Panc1 (cell line): ENCODE measurements around the gene RNF224. TPM values are rescaled to one million over a fixed set of nuclear protein-coding genes. Genes with fewer than 3 reads are reported as not detected.
A peak's percentile ranks its signal among the peaks of the same experiment; 100 is the strongest.

Experiments
- ATAC-seq: fragments of 200-7000 bp; cut with Tn5 transposase; 2 replicates; pipeline ENCODE4 v1.9.1; 2020; ENCODE audit warnings: mild to moderate bottlenecking, moderate library complexity
- BruUV-seq: library from RNA; stranded (reverse); fragments of 400-500 nt; replicated peaks from 2 replicates; lab custom pipeline; 2021; lab: Mats Ljungman, UMichigan
- CTCF ChIA-PET: fragments of 300-600 bp; sonication (Branson Sonifier 250); formaldehyde crosslinking; loops from one replicate; lab custom pipeline; 2022; ENCODE audit warnings: antibody characterized with exemption; lab: Charles Lee
- POLR2A ChIA-PET: fragments of 300-600 bp; sonication (Branson Sonifier 250); formaldehyde crosslinking; loops from one replicate; lab custom pipeline; 2022; ENCODE audit warnings: antibody characterized with exemption; lab: Charles Lee
- DNase-seq: peaks from one replicate; pipeline ENCODE4 v3.0.0-alpha.2; 2010; ENCODE audit warnings: low read depth, low spot score
- H3K27ac ChIP-seq: 2 replicates; pipeline ENCODE4 v1.5.1; 2011; ENCODE audit warnings: mild to moderate bottlenecking, low read length, inconsistent platforms
- H3K27me3 ChIP-seq: fragments of 200-500 bp; sonication (Bioruptor generic); 2 replicates; pipeline ENCODE4 v1.6.0; 2014; ENCODE audit warnings: low read length, inconsistent platforms; ENCODE audit not compliant: control insufficient read depth, insufficient read depth
- H3K36me3 ChIP-seq: fragments of 200-500 bp; sonication (Bioruptor generic); 2 replicates; pipeline ENCODE4 v1.5.1; 2014; ENCODE audit warnings: inconsistent platforms, mild to moderate bottlenecking, low read length, moderate library complexity; ENCODE audit not compliant: control insufficient read depth, insufficient read depth
- H3K4me1 ChIP-seq: 2 replicates; pipeline ENCODE4 v1.5.1; 2011; ENCODE audit warnings: inconsistent platforms, mild to moderate bottlenecking, low read length, moderate library complexity; ENCODE audit not compliant: control insufficient read depth, insufficient read depth
- H3K4me3 ChIP-seq, 2 experiments: 2 replicates each; pipeline ENCODE4 v1.5.1; 2011 to 2012; ENCODE audit warnings: low read depth in 2 of 2, low read length in 2 of 2, mild to moderate bottlenecking in 2 of 2, inconsistent platforms in 1 of 2, moderate library complexity in 1 of 2
- H3K9me3 ChIP-seq: fragments of 200-500 bp; sonication (Bioruptor generic); 2 replicates; pipeline ENCODE4 v1.5.1; 2014; ENCODE audit warnings: low read depth, mild to moderate bottlenecking, inconsistent platforms, low read length, moderate library complexity; ENCODE audit not compliant: control insufficient read depth, insufficient read depth
- POLR2AphosphoS5 ChIP-seq: IDR thresholded peaks from 2 replicates; pipeline ENCODE4 v1.6.1; 2012; ENCODE audit warnings: mild to moderate bottlenecking, low read depth, low read length, moderate library complexity
- SIN3A ChIP-seq: IDR thresholded peaks from 2 replicates; pipeline ENCODE4 v1.6.1; 2012; ENCODE audit warnings: low read depth, mild to moderate bottlenecking, low read length, moderate library complexity, borderline replicate concordance; ENCODE audit not compliant: insufficient read depth
- TCF7L2 ChIP-seq: IDR thresholded peaks from 2 replicates; pipeline ENCODE4 v1.6.1; 2011; ENCODE audit warnings: mild to moderate bottlenecking, low read depth, low read length, inconsistent platforms
- in situ Hi-C: cut with HindIII; loops from 2 replicates; pipeline ENCODE4 v1.10.0; 2016; ENCODE audit warnings: low sequenced_read_pairs, low pct_unique_long_range_greater_than_20kb
- intact Hi-C: fragments of 100-400 bp; cut with micrococcal nuclease; formaldehyde crosslinking; loops from one replicate; pipeline ENCODE4 v1.10.0; 2022; ENCODE audit not compliant: unreplicated experiment
- total RNA-seq: library from RNA; stranded (reverse); gene quantifications from one replicate; pipeline ENCODE4 v1.2.1, GENCODE V29; 2021; ENCODE audit not compliant: unreplicated experiment
- TF ChIP-seq, protein P1 (sequence below), 2 experiments: IDR thresholded peaks; 2 replicates each; pipeline ENCODE4 v1.6.1; 2011 to 2012; ENCODE audit warnings: low read depth in 2 of 2, control low read depth in 1 of 2, low read length in 1 of 2, mild to moderate bottlenecking in 1 of 2, moderate library complexity in 1 of 2; ENCODE audit not compliant: insufficient read depth in 1 of 2
- TF ChIP-seq, protein P2 (sequence below): fragments of 450-650 bp; IDR thresholded peaks from 2 replicates; pipeline ENCODE4 v1.5.1; 2017; ENCODE audit warnings: mild to moderate bottlenecking

RNF224 gene
- total RNA-seq, 1 experiment from 2014 or later: 0.15 TPM

DNA sequence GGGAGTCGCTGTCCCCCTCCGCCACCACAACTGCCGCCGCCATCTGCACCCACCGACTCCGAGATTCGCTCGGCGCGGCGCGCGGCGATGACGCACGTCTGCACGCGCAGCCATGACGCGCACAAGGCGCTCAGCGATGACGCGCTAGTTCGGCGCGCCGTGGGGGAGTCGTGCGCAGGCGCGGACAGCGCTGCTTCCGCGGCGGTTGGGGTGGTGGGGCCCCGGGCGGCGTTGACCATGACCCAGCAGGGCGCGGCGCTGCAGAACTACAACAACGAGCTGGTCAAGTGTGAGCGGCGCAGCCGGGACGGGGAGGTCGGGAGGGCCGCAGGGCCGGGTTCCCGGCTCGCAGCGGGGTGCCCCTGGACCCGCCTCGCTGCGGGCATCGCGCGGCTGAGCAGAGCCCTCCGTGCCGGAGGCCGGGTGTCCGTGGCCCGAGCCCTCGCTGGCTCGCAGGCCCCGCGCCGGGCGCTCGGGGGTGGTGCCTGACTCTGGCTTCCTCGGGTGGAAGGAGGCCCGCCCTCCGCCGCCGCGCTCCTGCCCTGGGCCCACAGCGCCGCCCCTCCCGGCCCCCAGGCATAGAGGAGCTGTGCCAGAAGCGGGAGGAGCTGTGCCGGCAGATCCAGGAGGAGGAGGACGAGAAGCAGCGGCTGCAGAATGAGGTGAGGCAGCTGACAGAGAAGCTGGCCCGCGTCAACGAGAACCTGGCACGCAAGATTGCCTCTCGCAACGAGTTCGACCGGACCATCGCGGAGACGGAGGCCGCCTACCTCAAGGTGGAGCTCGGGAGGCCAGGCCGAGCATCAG, 38.6 kb upstream of the RNF224 start, which contains the start of the genes ANAPC2 and SSNA1:
ANAPC2 (minus strand) TSS at position 71 of the 807 bp plus-strand sequence; CDS start at position 43, 28 bp downstream.
SSNA1 (plus strand) TSS at position 187 of the 807 bp plus-strand sequence; CDS start at position 238, 51 bp downstream.
- in situ Hi-C loops: no loop called here
- H3K27ac ChIP-seq: peak within 1 kb of the TSS; percentile 74
- H3K4me1 ChIP-seq: peaks cover 28% of the 10 kb centered on the region
- no peaks in the 10 kb centered on the region for H3K9me3 ChIP-seq
- ChIA-PET POLR2A (interaction anchor here (0.6 kb wide), 1 partner anchor 13 kb away, joined by 3 read pairs; no protein-coding TSS in a partner anchor), CTCF (interaction anchor here (1.1 to 1.2 kb wide), 2 partner anchors 10 to 14 kb away, joined by 3 to 4 read pairs; no protein-coding TSS in a partner anchor)
- no peaks in the 10 kb centered on the region for H3K27me3 ChIP-seq
- intact Hi-C loops: no loop called here
- ATAC-seq (peak; percentile 88), DNase-seq (peak; percentile 55)
- TF ChIP-seq POLR2AphosphoS5 (peak; percentile 89), SIN3A (peak; percentile 84; the same call in 1 of the 2 replicates), TCF7L2 (no peak)
- TF ChIP-seq, protein P1, sequence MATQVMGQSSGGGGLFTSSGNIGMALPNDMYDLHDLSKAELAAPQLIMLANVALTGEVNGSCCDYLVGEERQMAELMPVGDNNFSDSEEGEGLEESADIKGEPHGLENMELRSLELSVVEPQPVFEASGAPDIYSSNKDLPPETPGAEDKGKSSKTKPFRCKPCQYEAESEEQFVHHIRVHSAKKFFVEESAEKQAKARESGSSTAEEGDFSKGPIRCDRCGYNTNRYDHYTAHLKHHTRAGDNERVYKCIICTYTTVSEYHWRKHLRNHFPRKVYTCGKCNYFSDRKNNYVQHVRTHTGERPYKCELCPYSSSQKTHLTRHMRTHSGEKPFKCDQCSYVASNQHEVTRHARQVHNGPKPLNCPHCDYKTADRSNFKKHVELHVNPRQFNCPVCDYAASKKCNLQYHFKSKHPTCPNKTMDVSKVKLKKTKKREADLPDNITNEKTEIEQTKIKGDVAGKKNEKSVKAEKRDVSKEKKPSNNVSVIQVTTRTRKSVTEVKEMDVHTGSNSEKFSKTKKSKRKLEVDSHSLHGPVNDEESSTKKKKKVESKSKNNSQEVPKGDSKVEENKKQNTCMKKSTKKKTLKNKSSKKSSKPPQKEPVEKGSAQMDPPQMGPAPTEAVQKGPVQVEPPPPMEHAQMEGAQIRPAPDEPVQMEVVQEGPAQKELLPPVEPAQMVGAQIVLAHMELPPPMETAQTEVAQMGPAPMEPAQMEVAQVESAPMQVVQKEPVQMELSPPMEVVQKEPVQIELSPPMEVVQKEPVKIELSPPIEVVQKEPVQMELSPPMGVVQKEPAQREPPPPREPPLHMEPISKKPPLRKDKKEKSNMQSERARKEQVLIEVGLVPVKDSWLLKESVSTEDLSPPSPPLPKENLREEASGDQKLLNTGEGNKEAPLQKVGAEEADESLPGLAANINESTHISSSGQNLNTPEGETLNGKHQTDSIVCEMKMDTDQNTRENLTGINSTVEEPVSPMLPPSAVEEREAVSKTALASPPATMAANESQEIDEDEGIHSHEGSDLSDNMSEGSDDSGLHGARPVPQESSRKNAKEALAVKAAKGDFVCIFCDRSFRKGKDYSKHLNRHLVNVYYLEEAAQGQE (IDR thresholded peaks at IDR 0.05; ENCODE audit: insufficient read depth in 1 of 2, low read depth in 2 of 2, low read length in 1 of 2): 0 out of 4 replicates have a peak, but pooled peaks of 1 of the 2 experiments have one; percentile 54
- TF ChIP-seq, protein P2, sequence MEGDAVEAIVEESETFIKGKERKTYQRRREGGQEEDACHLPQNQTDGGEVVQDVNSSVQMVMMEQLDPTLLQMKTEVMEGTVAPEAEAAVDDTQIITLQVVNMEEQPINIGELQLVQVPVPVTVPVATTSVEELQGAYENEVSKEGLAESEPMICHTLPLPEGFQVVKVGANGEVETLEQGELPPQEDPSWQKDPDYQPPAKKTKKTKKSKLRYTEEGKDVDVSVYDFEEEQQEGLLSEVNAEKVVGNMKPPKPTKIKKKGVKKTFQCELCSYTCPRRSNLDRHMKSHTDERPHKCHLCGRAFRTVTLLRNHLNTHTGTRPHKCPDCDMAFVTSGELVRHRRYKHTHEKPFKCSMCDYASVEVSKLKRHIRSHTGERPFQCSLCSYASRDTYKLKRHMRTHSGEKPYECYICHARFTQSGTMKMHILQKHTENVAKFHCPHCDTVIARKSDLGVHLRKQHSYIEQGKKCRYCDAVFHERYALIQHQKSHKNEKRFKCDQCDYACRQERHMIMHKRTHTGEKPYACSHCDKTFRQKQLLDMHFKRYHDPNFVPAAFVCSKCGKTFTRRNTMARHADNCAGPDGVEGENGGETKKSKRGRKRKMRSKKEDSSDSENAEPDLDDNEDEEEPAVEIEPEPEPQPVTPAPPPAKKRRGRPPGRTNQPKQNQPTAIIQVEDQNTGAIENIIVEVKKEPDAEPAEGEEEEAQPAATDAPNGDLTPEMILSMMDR: peak; percentile 60; the same call in 1 of the 2 replicates
- H3K36me3 ChIP-seq: no peaks in the 10 kb centered on the region; the same call in 1 of the 2 replicates
- TSS peak; percentile 98 for BruUV-seq
- peak within 1 kb of the TSS; percentile 88 to 89 for H3K4me3 ChIP-seq

DNA sequence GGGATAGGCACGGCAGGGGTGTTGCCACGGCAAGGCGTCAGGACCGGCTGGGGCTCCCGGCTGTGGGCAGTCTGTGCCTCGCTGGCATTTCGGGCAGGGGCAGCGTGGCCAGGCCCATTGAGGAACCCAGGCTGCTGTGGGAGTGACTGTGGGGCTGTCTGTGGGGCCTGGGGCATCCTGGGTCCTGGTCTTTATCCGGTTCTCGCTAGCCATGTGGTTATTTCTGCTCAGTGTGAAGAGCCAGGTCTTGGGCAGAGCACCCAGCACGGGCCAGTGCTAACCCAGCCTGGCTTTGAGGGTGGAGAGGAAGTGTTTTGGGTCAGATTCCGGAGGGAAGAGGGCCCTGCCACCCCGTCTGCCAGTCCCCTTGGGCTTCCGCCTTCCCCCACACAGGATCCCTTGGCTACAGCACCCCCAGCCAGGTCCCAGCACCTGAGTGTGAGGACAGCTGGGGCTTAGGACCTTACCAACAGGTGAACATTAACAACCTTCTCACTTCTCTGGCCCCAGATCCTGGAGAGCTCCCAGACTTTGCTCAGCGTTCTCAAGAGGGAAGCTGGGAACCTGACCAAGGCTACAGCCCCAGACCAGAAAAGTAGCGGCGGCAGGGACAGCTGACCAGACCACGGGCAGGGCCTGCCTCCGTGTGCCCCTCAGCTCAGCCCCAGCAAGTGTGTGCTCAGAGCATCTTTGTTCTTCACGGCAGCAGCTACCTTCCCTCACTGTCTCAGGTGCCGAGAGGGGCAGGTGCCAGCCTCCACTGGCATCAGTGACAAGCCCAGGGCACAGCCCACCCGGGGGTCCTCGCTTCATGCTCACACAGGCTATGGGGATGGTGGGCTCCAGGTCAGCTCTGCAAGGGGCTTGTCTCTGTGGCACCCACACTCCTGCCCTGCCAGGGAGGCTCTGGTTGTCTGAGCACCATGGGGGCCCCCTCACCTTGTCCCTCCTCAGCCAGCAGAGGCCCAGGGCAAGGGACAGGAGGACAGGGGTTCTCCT, 37.7 kb upstream of the RNF224 start:
- in situ Hi-C loops (no loop called here), intact Hi-C loops (no loop called here)
- no peak; the same call in 1 of the 2 replicates for ATAC-seq
- CTCF ChIA-PET: interaction anchor here (1.1 to 1.2 kb wide), 2 partner anchors 9 to 13 kb away, joined by 3 to 4 read pairs; no protein-coding TSS in a partner anchor
- no TSS peak for BruUV-seq
- no peaks in the 10 kb centered on the region for H3K9me3 ChIP-seq
- TF ChIP-seq, protein P2: peak; percentile 28; the same call in 1 of the 2 replicates
- TF ChIP-seq POLR2AphosphoS5: no peak
- POLR2A ChIA-PET: interaction anchor here (0.6 kb wide), 1 partner anchor 12 kb away, joined by 3 read pairs; no protein-coding TSS in a partner anchor
- H3K27ac ChIP-seq: peak overlapping the region; percentile 74
- H3K4me1 ChIP-seq: peaks cover 31% of the 10 kb centered on the region
- no peak for DNase-seq
- no peaks in the 10 kb centered on the region for H3K27me3 ChIP-seq
- H3K4me3 ChIP-seq: peak overlapping the region; percentile 88 to 89
- no peaks in the 10 kb centered on the region; the same call in 1 of the 2 replicates for H3K36me3 ChIP-seq
